ELF-1 (cell line): Measurements from ENCODE around the gene OVOL3.
A peak's percentile ranks its signal among the peaks of the same experiment; 100 is the strongest.
"Not testable (repeated sequence)": the region's sequence is repeated elsewhere in the genome, so short reads cannot be mapped to it uniquely, and the experiment has no call there.

ENCODE experiments used
- DNase-seq: peaks from one replicate; pipeline ENCODE4 v3.0.0-alpha.2; 2016; ENCODE audit warnings: low read depth, low spot score

Gene OVOL3

GRCh38 chr19:36131221-36131620 is 20.3 kb downstream of the OVOL3 start:
- not testable (repeated sequence) for DNase-seq

- not testable (repeated sequence) for DNase-seq
Measured at GRCh38 chr19:36134867-36135266, 23.9 kb downstream of the OVOL3 start.

GRCh38 chr19:36136964-36137686 is 26.2 kb downstream of the OVOL3 start:
- peak; percentile 33 for DNase-seq

- DNase-seq = no peak
Measured at GRCh38 chr19:36139120-36139472, 28.2 kb downstream of the OVOL3 start.

GRCh38 chr19:36139473-36140303 is 28.7 kb downstream of the OVOL3 start, which contains the start of gene CAPNS1:
Gene CAPNS1, plus strand, starts transcription at chr19:36140066. Its CDS starts 946 bp downstream, at chr19:36141012.
- DNase-seq = peak; percentile 98

GRCh38 chr19:36140304-36141038 is 29.5 kb downstream of the OVOL3 start:
- DNase-seq = peak; percentile 72

GRCh38 chr19:36141039-36141927 is 30.3 kb downstream of the OVOL3 start:
- peak; percentile 96 for DNase-seq

- DNase-seq = no peak
Measured at GRCh38 chr19:36142046-36142445, 31.1 kb downstream of the OVOL3 start.

- DNase-seq = no peak
Measured at GRCh38 chr19:36142496-36142895, 31.6 kb downstream of the OVOL3 start.

GRCh38 chr19:36144624-36145023 is 33.7 kb downstream of the OVOL3 start:
- DNase-seq = no peak

- DNase-seq = no peak
Measured at GRCh38 chr19:36149673-36150406, 38.9 kb downstream of the OVOL3 start.

GRCh38 chr19:36150586-36150985 is 39.6 kb downstream of the OVOL3 start:
- no peak for DNase-seq

- peak; percentile 66 for DNase-seq
Measured at GRCh38 chr19:36151144-36152018, 40.4 kb downstream of the OVOL3 start.

- no peak for DNase-seq
Measured at GRCh38 chr19:36152019-36152351, 41.0 kb downstream of the OVOL3 start.

GRCh38 chr19:36152352-36153091 is 41.6 kb downstream of the OVOL3 start, which contains the start of gene COX7A1:
Gene COX7A1, minus strand, starts transcription at chr19:36152447. Its CDS starts 40 bp downstream, at chr19:36152407.
- DNase-seq = no peak

GRCh38 chr19:36153126-36153525 is 42.2 kb downstream of the OVOL3 start:
- DNase-seq = no peak

GRCh38 chr19:36160821-36161596 is 50.1 kb downstream of the OVOL3 start:
- DNase-seq = no peak
